Measurements from ENCODE around the gene GGTLC2.
"Not testable (repeated sequence)": the region's sequence is repeated elsewhere in the genome, so short reads cannot be mapped to it uniquely, and the experiment has no call there.

GGTLC2 gene

DNA sequence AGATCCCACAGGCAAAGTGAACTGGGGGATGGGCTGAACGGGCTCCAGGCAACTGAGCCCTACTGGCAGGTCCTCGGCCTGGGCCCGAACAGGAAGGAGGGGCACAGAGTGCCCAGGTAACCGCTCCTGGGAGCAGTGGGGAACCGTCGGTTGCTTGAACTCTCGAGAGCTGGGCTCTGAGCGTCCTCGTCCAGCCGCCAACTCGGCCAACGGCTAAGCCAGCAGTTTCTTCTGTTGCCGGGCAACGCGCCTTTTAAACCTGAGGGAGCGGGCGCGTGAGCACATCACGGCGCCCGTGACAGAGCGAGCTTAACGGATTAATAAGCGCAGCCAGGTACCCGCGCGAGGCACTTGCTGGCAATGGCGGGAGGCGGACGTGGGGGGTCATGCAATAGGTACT lies at the start of gene GGTLC2:
TSS of gene GGTLC2 (plus strand) at position 301 of the 400 bp plus-strand sequence. CDS start 1,732 bp downstream, outside the sequence.
- not testable (repeated sequence) for H3K9me3 Mint-ChIP-seq; H3K4me3 Mint-ChIP-seq; H3K4me1 Mint-ChIP-seq; H3K36me3 Mint-ChIP-seq (ENCODE audit: low read depth); DNase-seq; H3K27ac Mint-ChIP-seq; ATAC-seq; H3K27me3 Mint-ChIP-seq

DNA sequence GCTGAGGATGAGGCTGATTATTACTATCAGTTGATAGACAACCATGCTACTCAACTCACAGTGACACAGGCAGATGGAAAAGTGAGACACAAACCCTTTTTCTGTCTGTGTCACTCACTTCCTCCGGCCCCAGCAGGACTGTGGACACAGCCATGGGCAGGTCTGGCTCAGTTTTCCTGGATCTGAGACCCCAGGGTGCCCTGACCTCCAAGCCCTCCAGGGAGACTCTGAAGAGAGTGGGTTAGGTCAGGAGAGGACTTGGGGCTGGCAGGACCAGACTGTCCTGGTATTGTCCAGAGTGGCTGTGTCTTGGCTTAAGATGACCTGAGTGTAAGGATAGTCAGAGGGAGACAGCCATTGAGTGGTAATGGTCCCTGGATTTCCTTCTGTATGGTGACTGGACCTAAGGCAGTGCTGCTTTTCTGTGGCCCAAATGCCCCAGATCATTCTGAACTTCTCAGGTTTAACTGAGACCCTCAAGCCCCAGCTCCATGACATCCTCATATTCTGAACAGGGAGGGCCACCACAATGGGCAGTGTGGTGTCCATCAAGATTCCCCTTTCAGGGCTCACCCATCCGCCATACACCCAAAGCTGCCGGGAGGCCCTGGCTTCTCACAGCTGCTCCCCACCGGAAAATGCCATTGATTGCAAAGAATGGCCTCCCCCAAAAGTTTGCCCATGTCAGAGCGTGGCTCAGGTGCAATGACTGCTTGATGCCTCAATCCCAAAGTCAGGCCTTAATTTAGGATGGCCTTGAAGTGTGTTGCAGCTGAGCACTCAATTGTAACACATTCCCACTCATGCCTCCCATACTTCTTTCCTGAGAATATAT lies 49.2 kb upstream of the GGTLC2 start:
- ATAC-seq, result no peak
- peaks cover 2% of the 10 kb centered on the region for H3K4me1 Mint-ChIP-seq
- no peak for DNase-seq
- no peaks in the 10 kb centered on the region for H3K9me3 Mint-ChIP-seq
- no peak overlapping the region for H3K4me3 Mint-ChIP-seq
- peaks cover 3% of the 10 kb centered on the region for H3K27me3 Mint-ChIP-seq
- H3K27ac Mint-ChIP-seq, result no peak overlapping the region
- no peaks in the 10 kb centered on the region for H3K36me3 Mint-ChIP-seq (ENCODE audit: low read depth)

DNA sequence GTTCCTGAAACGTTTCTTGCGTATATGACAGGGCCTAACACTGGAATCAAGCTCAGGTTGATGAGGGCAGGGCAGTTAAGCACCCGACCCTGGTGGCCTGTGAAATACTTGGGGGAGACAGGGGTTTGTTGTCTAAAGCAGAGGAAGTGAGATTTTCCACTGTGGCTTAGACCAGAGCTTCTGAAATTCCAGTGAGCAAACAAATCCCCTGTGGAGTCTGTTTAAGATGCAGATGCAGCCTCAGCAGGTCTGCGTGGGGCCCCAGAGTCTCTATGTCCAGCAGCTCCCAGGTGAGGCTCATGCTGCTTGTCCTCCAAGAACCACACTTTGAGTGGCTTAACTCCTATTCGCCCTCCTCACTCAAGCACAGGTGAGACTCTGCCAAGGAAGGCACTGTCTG lies 46.3 kb upstream of the GGTLC2 start:
- peaks cover 2% of the 10 kb centered on the region for H3K4me1 Mint-ChIP-seq
- H3K9me3 Mint-ChIP-seq, result no peaks in the 10 kb centered on the region
- H3K4me3 Mint-ChIP-seq, result no peak overlapping the region
- ATAC-seq (no peak), DNase-seq (no peak)
- no peaks in the 10 kb centered on the region for H3K27me3 Mint-ChIP-seq
- H3K27ac Mint-ChIP-seq, result no peak overlapping the region
- no peaks in the 10 kb centered on the region for H3K36me3 Mint-ChIP-seq (ENCODE audit: low read depth)

DNA sequence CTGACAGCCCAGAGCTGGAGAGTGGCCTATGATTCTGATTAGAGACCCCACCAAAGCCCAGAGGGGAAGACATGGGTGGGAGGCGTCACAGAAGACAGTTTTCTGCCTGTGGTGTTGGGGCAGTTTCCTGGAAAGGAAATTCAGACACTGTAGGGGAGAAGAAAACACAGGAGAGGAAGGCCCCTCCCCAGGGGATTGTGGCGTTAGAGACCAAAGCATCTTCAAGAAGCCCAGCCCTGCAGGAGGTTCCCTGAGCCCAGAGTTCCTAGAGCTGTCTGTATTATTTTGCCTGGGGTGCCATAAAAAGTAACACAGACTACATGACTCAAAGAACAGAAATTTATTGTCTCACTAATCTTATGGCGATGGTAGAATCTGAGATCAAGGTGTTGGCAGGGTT lies 45.2 kb upstream of the GGTLC2 start:
- H3K9me3 Mint-ChIP-seq, result no peaks in the 10 kb centered on the region
- H3K4me1 Mint-ChIP-seq, result peaks cover under 1% of the 10 kb centered on the region
- H3K4me3 Mint-ChIP-seq, result no peak overlapping the region
- no peak for ATAC-seq
- no peaks in the 10 kb centered on the region for H3K27me3 Mint-ChIP-seq
- no peak overlapping the region for H3K27ac Mint-ChIP-seq
- no peaks in the 10 kb centered on the region for H3K36me3 Mint-ChIP-seq (ENCODE audit: low read depth)
- DNase-seq, result no peak

DNA sequence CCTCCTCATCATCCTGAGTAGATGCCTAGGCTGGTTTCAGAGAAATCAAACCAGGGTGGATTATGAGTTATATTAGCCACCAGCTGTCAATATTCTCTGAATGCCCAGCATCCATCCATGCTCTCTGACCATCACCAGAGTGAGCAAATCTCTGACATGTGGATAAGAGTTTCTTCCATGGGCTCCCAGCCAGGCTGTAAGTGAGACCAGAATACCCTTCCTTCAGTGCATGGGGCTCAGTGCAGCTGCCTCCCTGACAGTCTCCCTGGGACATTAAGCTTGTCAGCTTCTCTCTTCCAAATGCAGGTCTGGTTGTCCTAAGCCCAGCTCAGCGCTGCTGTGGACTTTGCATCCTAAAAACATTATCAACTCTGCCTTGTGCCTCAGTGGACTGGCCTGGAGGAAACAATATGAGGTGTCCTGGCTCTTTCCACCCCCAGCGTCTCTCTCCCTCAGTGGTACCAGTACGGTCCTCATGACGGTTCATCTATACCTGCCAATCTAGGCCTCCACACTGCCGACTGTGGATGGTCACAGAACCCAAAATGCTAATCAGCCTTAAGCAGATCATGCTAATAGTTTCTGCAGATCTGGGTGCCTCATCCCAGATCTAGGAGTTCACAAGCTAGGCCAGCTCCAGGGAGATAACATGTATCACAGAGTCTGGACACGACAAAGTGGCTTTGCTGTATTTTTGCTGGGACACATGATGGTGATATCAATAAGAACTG lies 43.7 kb upstream of the GGTLC2 start:
- H3K4me1 Mint-ChIP-seq, result no peaks in the 10 kb centered on the region
- H3K4me3 Mint-ChIP-seq, result no peak overlapping the region
- no peaks in the 10 kb centered on the region for H3K9me3 Mint-ChIP-seq
- no peaks in the 10 kb centered on the region for H3K36me3 Mint-ChIP-seq (ENCODE audit: low read depth)
- ATAC-seq (no peak), DNase-seq (no peak)
- no peak overlapping the region for H3K27ac Mint-ChIP-seq
- H3K27me3 Mint-ChIP-seq, result no peaks in the 10 kb centered on the region

DNA sequence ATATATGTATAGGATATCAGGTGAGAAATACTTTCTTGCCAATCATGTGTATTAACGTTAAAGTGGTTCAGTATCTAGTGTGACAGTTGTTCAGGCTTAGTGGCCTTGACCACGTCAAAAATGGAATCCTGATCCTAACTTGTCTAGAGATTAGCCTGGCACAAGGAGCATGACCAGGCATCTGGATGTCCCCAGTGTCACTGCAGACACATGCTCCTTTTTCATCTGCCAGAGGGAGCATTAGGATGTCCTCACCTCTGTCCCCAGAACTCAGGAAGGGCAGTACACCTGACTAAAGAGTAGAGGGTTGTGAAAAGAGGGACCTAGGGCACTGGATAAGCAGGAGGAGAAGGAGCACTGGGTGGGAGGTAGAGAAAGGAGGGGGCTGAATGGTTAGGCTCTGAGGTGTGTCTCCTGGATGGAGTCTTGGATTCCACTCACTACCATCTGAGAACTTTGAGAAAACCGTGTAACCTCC lies 40.9 kb upstream of the GGTLC2 start:
- ATAC-seq (no peak), DNase-seq (no peak)
- H3K4me3 Mint-ChIP-seq, result no peak overlapping the region
- no peak overlapping the region for H3K27ac Mint-ChIP-seq
- no peaks in the 10 kb centered on the region for H3K9me3 Mint-ChIP-seq
- no peaks in the 10 kb centered on the region for H3K27me3 Mint-ChIP-seq
- no peaks in the 10 kb centered on the region for H3K36me3 Mint-ChIP-seq (ENCODE audit: low read depth)
- H3K4me1 Mint-ChIP-seq, result peaks cover 3% of the 10 kb centered on the region

DNA sequence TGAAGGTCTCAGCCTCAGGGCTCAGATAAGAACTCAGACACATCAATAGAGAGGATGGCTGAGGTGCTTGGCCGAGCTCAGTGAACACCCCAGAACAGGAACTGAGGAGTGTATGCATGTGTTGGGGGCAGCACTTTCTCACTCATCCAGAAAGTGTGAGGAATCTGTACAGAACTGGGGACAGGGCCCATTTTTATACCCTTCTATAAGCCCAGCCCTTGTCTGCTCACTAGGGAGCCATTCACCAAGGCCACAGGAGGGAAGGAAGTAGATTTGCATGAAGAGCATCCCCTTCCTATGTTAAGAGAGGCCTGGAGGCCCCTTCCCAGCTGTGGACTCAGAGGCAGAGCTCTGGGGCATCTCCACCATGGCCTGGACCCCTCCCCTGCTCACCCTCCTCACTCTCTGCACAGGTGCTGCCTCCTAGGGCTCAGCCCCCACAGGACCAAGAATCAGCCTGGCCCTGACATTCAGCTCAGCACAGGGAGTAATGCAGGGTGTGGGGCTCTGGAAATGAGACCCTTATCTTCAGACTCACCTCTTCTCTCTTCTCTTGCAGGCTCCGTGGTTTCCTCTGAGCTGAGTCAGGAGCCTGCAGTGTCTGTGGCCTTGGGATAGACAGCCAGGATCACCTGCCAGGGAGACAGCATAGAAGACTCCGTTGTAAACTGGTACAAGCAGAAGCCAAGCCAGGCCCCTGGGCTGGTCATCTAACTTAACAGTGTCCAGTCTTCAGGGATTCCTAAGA lies 39.9 kb upstream of the GGTLC2 start:
- ATAC-seq, result no peak

DNA sequence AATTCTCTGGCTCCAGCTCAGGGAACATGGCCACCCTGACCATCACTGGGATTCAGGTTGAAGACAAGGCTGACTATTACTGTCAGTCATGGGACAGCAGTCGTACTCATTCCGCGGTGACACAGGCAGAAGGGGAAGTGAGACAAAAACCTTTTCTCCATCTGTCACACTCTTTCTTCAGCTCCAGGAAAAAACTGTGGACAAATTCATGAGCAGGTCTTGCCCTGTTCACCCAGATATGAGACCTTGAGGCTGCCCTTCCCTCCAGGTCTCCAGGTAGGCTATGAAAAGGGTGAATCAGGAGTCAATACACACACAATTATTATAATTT lies 39.4 kb upstream of the GGTLC2 start:
- no peak overlapping the region for H3K4me3 Mint-ChIP-seq
- H3K27me3 Mint-ChIP-seq, result no peaks in the 10 kb centered on the region
- ATAC-seq, result no peak

More for the DNA sequence above, 39.9 kb upstream of the GGTLC2 start:
- DNase-seq, result no peak
- Mint-ChIP-seq H3K4me3 (no peak overlapping the region), H3K9me3 (no peaks in the 10 kb centered on the region), H3K27me3 (no peaks in the 10 kb centered on the region), H3K4me1 (peaks cover 3% of the 10 kb centered on the region), H3K36me3 (ENCODE audit: low read depth) (no peaks in the 10 kb centered on the region), H3K27ac (no peak overlapping the region)

DNA sequence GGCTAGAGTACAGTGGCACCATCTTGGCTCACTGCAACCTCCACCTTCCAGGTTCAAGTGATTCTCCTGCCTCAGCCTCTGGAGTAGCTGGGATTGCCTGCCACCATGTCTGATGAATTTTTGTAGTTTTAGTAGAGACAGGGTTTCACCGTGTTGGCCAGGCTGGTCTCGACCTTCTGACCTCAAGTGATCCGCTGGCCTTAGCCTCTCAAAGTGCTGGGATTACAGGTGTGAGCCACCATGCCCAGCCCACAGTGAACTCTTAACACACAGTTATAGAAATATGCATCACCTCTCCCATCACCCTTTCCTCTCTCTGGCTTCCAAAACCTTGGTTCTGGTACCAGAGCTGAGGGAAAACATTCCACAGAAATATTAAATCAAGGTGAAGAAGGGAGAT lies 36.4 kb upstream of the GGTLC2 start:
- H3K4me1 Mint-ChIP-seq; H3K9me3 Mint-ChIP-seq; H3K4me3 Mint-ChIP-seq; H3K27me3 Mint-ChIP-seq; ATAC-seq; H3K36me3 Mint-ChIP-seq (ENCODE audit: low read depth); DNase-seq; H3K27ac Mint-ChIP-seq: not testable (repeated sequence)

More for the DNA sequence above, 39.4 kb upstream of the GGTLC2 start:
- H3K9me3 Mint-ChIP-seq, result no peaks in the 10 kb centered on the region
- no peak for DNase-seq
- no peaks in the 10 kb centered on the region for H3K36me3 Mint-ChIP-seq (ENCODE audit: low read depth)
- no peak overlapping the region for H3K27ac Mint-ChIP-seq
- H3K4me1 Mint-ChIP-seq, result peaks cover 3% of the 10 kb centered on the region

DNA sequence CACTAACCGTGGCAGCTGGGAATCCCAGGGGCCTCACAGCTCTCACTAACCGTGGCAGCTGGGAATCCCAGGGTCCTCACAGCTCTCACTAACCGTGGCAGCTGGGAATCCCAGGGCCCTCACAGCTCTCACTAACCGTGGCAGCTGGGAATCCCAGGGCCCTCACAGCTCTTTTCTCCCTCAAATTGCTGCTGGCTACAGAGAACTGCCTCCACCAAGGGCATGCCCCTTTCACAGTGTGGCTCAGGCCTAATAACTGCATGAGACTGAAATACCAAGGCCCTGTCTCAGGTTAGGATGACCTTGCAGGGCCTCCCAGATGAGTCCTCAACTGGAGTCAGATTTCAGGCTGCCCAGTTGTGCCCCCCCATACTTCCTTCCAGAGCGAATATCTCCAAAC lies 35.1 kb upstream of the GGTLC2 start:
- DNase-seq (no peak), ATAC-seq (no peak)
- no peak overlapping the region for H3K27ac Mint-ChIP-seq
- H3K36me3 Mint-ChIP-seq (ENCODE audit: low read depth), result no peaks in the 10 kb centered on the region
- no peaks in the 10 kb centered on the region for H3K27me3 Mint-ChIP-seq
- H3K4me3 Mint-ChIP-seq, result no peak overlapping the region
- H3K9me3 Mint-ChIP-seq, result no peaks in the 10 kb centered on the region
- peaks cover 3% of the 10 kb centered on the region for H3K4me1 Mint-ChIP-seq

DNA sequence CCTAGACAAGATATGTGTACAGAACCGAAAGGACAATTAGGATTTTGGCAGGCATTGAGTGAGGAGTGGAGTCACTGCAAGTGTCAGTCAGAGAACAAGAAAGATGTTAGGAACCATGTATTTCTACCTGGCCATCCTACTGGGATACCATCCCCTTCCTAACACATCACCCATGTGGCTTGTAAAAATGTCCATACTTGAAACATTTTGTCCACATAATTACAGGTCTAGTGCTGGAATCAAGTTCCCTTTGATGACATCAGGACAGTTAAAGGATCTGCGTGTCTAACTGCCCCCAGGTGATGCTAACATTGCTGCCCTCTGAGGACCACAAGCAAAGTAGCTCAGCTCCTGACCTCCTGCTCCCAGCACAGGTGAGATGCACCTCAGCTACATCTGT lies 31.9 kb upstream of the GGTLC2 start:
- H3K27ac Mint-ChIP-seq, result no peak overlapping the region
- peaks cover 12% of the 10 kb centered on the region for H3K4me1 Mint-ChIP-seq
- H3K9me3 Mint-ChIP-seq, result no peaks in the 10 kb centered on the region
- no peak for DNase-seq
- peaks cover 3% of the 10 kb centered on the region for H3K27me3 Mint-ChIP-seq
- ATAC-seq, result no peak
- no peak overlapping the region for H3K4me3 Mint-ChIP-seq
- H3K36me3 Mint-ChIP-seq (ENCODE audit: low read depth), result no peaks in the 10 kb centered on the region

DNA sequence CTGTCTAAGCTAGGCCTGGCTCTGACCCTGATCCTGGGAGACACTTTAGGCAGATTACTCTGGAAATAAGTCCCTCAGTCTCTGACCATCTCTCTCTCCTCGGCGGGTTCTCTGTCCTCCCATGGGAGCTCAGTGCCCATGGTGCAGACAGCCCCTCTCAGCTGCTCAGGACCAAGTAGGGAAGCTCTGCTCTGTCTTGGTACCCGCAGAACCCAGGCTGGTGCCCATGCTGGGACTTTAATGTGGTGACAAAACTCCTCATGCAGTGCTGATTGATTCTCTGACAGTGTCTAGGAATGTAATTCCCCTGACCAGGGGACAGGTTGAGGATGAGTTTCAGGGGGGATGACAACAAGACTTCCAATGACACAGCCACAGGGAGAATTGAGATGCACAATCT lies 30.3 kb upstream of the GGTLC2 start:
- no peak overlapping the region for H3K4me3 Mint-ChIP-seq
- no peak overlapping the region for H3K27ac Mint-ChIP-seq
- no peak for DNase-seq
- H3K9me3 Mint-ChIP-seq, result no peaks in the 10 kb centered on the region
- no peak for ATAC-seq
- peaks cover 12% of the 10 kb centered on the region for H3K4me1 Mint-ChIP-seq
- H3K36me3 Mint-ChIP-seq (ENCODE audit: low read depth), result no peaks in the 10 kb centered on the region
- H3K27me3 Mint-ChIP-seq, result peaks cover 3% of the 10 kb centered on the region

DNA sequence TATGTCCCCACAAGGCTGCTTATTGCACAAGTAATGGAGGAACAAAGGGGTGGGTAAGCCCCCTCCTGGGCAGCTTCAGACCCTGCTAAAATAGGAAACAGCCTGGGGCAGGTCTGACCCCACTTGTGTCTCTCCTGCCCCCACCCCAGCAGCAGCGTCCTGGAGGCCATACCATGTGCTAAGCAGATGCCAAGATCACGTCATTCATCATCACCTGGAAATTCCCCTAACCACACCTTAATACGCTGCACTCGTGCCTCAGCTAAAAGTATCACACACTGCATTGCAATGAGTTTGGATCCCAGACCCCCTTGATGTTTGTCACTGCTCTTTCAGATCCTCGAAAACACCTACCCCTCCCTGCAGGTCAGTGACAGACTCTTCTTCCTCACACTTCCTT lies 27.8 kb upstream of the GGTLC2 start:
- no peak overlapping the region for H3K4me3 Mint-ChIP-seq
- DNase-seq, result no peak
- peaks cover 12% of the 10 kb centered on the region for H3K4me1 Mint-ChIP-seq
- peaks cover 3% of the 10 kb centered on the region for H3K27me3 Mint-ChIP-seq
- H3K36me3 Mint-ChIP-seq (ENCODE audit: low read depth), result no peaks in the 10 kb centered on the region
- peak; percentile 76 for ATAC-seq
- H3K27ac Mint-ChIP-seq, result peak overlapping the region; percentile 14
- no peaks in the 10 kb centered on the region for H3K9me3 Mint-ChIP-seq

DNA sequence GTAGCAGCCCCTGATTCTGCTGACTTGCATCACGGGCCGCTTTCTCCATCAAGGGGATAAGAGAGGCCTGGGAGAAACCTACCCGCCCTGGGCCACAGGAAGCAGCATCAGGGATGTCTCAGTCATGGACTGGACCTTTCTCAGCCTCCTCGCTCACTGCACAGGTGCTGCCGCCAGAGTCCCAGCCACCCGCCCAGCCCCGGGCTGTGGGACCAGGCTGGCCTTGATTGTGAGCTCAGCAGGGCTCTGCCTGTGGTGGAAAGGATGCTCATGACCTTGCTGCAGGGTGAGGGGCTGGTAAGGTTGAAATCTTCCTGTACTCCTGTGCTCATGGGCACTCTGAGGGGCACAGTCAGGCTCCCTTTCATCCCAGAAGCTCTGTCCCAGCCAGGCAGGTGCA lies 26.0 kb upstream of the GGTLC2 start:
- Mint-ChIP-seq H3K4me1 (peaks cover 12% of the 10 kb centered on the region), H3K27ac (no peak overlapping the region), H3K4me3 (no peak overlapping the region), H3K27me3 (peaks cover 3% of the 10 kb centered on the region), H3K36me3 (ENCODE audit: low read depth) (no peaks in the 10 kb centered on the region), H3K9me3 (no peaks in the 10 kb centered on the region)
- DNase-seq (no peak), ATAC-seq (no peak)

DNA sequence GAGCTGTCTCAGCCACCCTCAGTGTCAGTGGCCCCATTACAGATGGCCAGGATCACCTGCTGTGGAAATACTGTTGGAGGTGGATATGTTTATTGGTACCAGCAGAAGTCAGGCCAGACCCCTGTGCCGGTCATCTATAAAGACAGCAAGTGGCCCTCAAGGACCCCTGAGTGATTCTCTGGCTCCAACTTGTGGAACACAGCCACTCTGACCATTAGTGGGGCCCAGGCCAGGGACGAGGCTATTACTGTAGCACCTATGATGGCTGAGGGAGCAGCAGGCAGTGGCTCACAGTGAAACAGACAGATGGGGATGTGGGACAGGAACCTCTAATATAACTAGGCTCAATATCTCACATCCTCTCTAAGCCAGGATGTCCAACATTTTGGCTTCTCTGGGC lies 25.5 kb upstream of the GGTLC2 start:
- H3K27ac Mint-ChIP-seq, result no peak overlapping the region
- H3K9me3 Mint-ChIP-seq, result no peaks in the 10 kb centered on the region
- peaks cover 12% of the 10 kb centered on the region for H3K4me1 Mint-ChIP-seq
- no peak overlapping the region for H3K4me3 Mint-ChIP-seq
- no peaks in the 10 kb centered on the region for H3K36me3 Mint-ChIP-seq (ENCODE audit: low read depth)
- ATAC-seq, result no peak
- no peak for DNase-seq
- peaks cover 3% of the 10 kb centered on the region for H3K27me3 Mint-ChIP-seq

All from activated naive CD8-positive, alpha-beta T cell treated with anti-CD3 and anti-CD28 coated beads, Interleukin-2, amount 50 U/mL, for 24 hours (primary cell).